Gastrocnemius medialis (tissue), 4 donors: ENCODE measurements around the gene STARD8.
A peak's percentile ranks its signal among the peaks of the same experiment; 100 is the strongest.

Experiments
- POLR2A ChIP-seq, 2 donors: fragments of 450-650 bp; IDR thresholded peaks; one replicate each; pipeline ENCODE4 v1.6.1; 2017; ENCODE audit warnings: antibody characterized with exemption in 2 of 2, mild to moderate bottlenecking in 2 of 2, moderate library complexity in 2 of 2
- TF ChIP-seq, protein P1 (sequence below), 5 experiments: fragments of 450-650 bp in 3 of 5; fragments of 200-600 bp in 2 of 5; sonication (generic) in 2 of 5; IDR thresholded peaks in 4 of 5; conservative IDR thresholded peaks in 1 of 5; 1 replicate in 4 of 5; 2 replicates in 1 of 5; pipeline ENCODE4 v1.5.1; 2016 to 2019; ENCODE audit warnings: antibody characterized with exemption in 5 of 5, mild to moderate bottlenecking in 3 of 5, moderate library complexity in 3 of 5

DNA sequence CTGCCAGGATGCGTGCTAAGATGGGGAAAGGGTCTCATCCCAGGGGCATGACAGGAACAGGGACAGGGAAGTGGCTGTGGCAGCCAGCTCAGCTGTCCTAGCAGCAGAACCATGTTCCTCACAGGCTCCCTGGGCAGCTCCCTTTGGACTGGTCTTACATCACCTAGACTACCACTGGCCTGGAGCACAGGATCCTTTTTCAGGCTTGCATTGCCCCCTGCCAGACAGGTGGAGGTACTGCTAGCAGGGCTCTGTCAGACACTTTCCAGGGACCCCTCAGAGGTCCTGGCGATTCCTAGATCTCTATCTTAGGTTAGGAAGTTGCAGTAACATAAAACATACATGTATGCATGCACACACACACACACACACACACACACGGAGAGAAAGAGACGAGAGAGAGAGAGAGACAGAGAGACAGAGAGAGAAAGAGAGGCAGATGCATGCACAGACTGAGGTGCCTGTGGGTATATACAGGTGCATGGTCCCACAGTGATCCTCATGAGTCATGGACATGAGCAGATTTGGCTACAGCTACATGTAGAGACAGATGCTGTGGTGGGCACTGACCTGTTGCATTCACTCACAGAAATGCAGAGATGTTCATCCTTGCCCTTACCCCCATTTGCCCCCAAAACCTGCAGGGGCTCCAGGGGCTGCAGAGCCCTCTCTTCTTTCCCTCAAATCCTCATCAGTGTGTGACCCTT, 63.6 kb downstream of the STARD8 start:
- TF ChIP-seq POLR2A (IDR thresholded peaks at IDR 0.05) = no peak
- TF ChIP-seq, protein P1, sequence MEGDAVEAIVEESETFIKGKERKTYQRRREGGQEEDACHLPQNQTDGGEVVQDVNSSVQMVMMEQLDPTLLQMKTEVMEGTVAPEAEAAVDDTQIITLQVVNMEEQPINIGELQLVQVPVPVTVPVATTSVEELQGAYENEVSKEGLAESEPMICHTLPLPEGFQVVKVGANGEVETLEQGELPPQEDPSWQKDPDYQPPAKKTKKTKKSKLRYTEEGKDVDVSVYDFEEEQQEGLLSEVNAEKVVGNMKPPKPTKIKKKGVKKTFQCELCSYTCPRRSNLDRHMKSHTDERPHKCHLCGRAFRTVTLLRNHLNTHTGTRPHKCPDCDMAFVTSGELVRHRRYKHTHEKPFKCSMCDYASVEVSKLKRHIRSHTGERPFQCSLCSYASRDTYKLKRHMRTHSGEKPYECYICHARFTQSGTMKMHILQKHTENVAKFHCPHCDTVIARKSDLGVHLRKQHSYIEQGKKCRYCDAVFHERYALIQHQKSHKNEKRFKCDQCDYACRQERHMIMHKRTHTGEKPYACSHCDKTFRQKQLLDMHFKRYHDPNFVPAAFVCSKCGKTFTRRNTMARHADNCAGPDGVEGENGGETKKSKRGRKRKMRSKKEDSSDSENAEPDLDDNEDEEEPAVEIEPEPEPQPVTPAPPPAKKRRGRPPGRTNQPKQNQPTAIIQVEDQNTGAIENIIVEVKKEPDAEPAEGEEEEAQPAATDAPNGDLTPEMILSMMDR (IDR thresholded peaks at IDR 0.05 in 4 of 5, conservative IDR thresholded peaks at IDR 0.05 in 1 of 5) = peak; percentile 27 to 67 (median 55)
